ENCODE results near the gene EEF1E1. TPM values are rescaled to one million over a fixed set of nuclear protein-coding genes. Genes with fewer than 3 reads are reported as not detected.

The EEF1E1 gene
- total RNA-seq, 4 donors from 2014 or later = 14.3 to 32.9 (median 23.0) TPM

GRCh38 chr6:8064638-8065518, 37.5 kb downstream of the EEF1E1 start:
- no peak for DNase-seq (ENCODE audit: low spot score)
- TF ChIP-seq CTCF (IDR thresholded peaks at IDR 0.05) = no peak

DNA sequence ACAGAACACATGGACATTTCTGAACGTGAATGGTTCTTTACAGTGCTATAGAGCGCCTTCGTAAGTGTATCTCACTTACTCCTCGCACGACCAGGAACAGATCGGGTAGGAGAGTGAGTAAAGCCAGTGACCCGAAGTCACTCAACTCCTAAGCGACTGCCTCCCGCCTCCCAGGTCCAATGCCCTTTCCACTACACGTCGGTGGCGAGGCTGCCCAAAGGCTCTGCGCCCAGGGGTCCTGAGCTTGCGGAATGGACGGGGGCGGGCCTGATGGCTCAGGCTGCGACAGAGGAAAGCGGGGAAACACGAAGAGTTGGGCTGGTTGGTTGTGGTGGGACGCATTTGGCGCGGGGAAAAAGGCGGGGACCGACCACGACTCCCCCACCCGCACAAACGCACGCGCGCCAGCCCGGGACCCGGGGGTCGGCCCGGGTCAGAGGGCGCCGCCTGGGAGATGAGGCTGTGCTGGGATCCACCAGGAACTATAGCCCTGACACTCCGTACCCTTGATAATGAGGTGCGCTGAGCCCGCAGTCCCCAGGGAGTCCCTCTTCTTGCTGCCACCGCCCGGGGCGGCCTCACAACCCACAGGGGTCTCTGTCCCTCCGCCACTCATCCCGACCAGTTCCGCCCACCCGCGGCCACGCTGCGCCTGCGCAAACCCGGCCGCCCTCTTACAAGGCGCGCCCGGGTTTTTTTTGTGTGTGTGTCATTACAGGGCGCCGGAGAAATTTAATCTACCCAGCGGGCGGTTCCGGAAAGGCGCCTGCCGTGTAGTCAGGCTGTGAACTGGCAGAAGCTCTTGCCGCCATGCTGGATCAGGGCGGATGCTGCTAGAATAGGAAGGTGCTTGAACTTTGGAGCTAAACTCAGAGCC, 38.3 kb downstream of the EEF1E1 start, which contains the start of gene BLOC1S5:
BLOC1S5 (minus strand) TSS at position 629 of the 877 bp plus-strand sequence; CDS start at position 616, 13 bp downstream.
- ATAC-seq (ENCODE audit: low FRiP score) (peak; percentile 99), DNase-seq (ENCODE audit: low spot score) (peak; percentile 87)
- no peak for TF ChIP-seq CTCF (IDR thresholded peaks at IDR 0.05)

More at GRCh38 chr6:8064638-8065518, 37.5 kb downstream of the EEF1E1 start:
- no peak for ATAC-seq (ENCODE audit: low FRiP score)

GRCh38 chr6:8061736-8062135, 40.6 kb downstream of the EEF1E1 start:
- no peak for TF ChIP-seq CTCF (IDR thresholded peaks at IDR 0.05)
- ATAC-seq (ENCODE audit: low FRiP score) = no peak
- no peak for DNase-seq (ENCODE audit: low spot score)

DNA sequence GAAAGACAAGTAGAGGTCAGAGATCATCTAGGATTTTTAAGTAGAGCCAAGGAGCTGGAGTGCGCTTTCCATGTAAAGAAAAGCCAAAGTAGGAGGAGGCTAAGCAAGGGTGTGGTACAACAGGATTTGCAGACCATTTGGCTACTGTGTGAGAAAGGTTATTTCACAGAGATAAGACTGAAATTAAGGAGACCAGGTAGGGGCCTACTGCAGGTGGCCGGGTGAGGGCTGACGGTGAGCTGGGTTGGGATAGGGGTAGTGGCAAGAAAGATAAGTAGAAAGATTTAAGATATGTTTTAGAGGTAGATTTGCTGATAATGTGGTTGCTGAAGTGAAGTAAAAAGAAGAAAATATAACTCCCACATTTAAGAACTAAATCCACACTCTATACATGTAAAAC, 42.0 kb downstream of the EEF1E1 start:
- DNase-seq (ENCODE audit: low spot score) (no peak), ATAC-seq (ENCODE audit: low FRiP score) (no peak)
- no peak for TF ChIP-seq CTCF (IDR thresholded peaks at IDR 0.05)

DNA sequence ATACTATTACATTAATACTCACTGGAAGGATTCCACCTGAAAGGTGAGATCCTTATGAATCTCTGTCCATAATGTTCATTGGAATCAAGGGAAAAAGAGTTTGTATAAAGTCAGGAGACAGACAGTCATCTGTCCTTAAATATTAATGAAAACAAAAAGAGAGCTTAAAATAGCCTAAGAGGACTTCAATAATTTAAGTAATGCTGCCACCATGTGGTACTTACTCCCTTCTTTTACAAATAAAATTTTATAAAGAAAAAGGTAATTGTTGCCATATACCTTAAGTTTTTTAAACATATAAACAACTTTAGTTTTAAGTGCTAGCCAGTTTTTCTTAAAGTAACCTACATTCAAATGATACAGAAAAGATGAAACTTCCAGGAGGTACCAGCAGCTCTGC, 43.2 kb downstream of the EEF1E1 start:
- ATAC-seq (ENCODE audit: low FRiP score) (no peak), DNase-seq (ENCODE audit: low spot score) (no peak)
- TF ChIP-seq CTCF (IDR thresholded peaks at IDR 0.05) = no peak

GRCh38 chr6:8057793-8058192, 44.6 kb downstream of the EEF1E1 start:
- DNase-seq (ENCODE audit: low spot score) (no peak), ATAC-seq (ENCODE audit: low FRiP score) (no peak)
- TF ChIP-seq CTCF (IDR thresholded peaks at IDR 0.05) = no peak
